Liver (tissue), 2 donors: ENCODE measurements around the gene SPR.

Source experiments
- GABPA ChIP-seq, 2 donors: IDR thresholded peaks in 1 of 2; conservative IDR thresholded peaks in 1 of 2; 2 replicates each; pipeline ENCODE4 v1.6.1; 2016; ENCODE audit warnings: antibody characterized with exemption in 2 of 2, mild to moderate bottlenecking in 1 of 2, moderate library complexity in 1 of 2
- RAD21 ChIP-seq, 2 donors: IDR thresholded peaks; 2 replicates each; pipeline ENCODE4 v1.6.1; 2016; ENCODE audit warnings: antibody characterized with exemption in 2 of 2, mild to moderate bottlenecking in 2 of 2
- donor health status: healthy.

- no peak for TF ChIP-seq RAD21 (IDR thresholded peaks at IDR 0.05)
- no peak for TF ChIP-seq GABPA (IDR thresholded peaks at IDR 0.05 in 1 of 2, conservative IDR thresholded peaks at IDR 0.05 in 1 of 2)
Observed at GRCh38 chr2:72933207-72933606, 46.0 kb downstream of the SPR start.
